ENCODE data around the gene DIDO1. TPM values are rescaled to one million over a fixed set of nuclear protein-coding genes. Genes with fewer than 3 reads are reported as not detected.

Gene DIDO1
- total RNA-seq (100 to 1,000 TPM; 127 to 129 TPM), polyA plus RNA-seq (10 to 100 TPM; 24.7 to 39.7 TPM)

- CTCF ChIA-PET (ENCODE audit: partially characterized antibody), result interaction anchor here (0.8 to 9.3 kb wide), 7 partner anchors 9 to 132 kb away, joined by 3 to 90 read pairs (median 4); partner anchors contain the start of gene GID8
- Histone ChIP-seq H3K4me3 (ENCODE audit: low read length in 2 of 2) (peak within 1 kb of the TSS; percentile 87 to 88), H3K27ac (ENCODE audit: low read depth, low read length) (peak within 1 kb of the TSS; percentile 91), H3K4me1 (ENCODE audit: insufficient read depth, low read length) (peaks cover 78% of the 10 kb centered on the region), H3K9me3 (ENCODE audit: control insufficient read depth in 1 of 2, low read length in 2 of 2) (no peaks in the 10 kb centered on the region), H3K27me3 (ENCODE audit: insufficient read depth, low read length) (no peaks in the 10 kb centered on the region), H3K36me3 (ENCODE audit: insufficient read depth, low read length) (no peaks in the 10 kb centered on the region)
- Mint-ChIP-seq H3K4me1 (peaks cover 37 to 89% (median 63%) of the 10 kb centered on the region in 4 donors), H3K27me3 (no peaks in the 10 kb centered on the region), H3K27ac (peak within 1 kb of the TSS; percentile 89 to 97 (median 94)), H3K9me3 (no peaks in the 10 kb centered on the region), H3K36me3 (peaks cover 0 to 18% of the 10 kb centered on the region in 2 donors), H3K4me3 (peak within 1 kb of the TSS; percentile 91 to 97 (median 96))
- POLR2A ChIA-PET (ENCODE audit: partially characterized antibody), result interaction anchor here (0.6 to 6.8 kb wide), 12 partner anchors 8 to 122 kb away, joined by 3 to 126 read pairs (median 4); partner anchors contain the start of genes GID8 and OGFR
- intact Hi-C loops (cut with micrococcal nuclease), result loop anchor here (1.0 to 5.0 kb wide), 4 partner anchors 11 to 64 kb away; partner anchors contain the start of gene TCFL5
- peak; percentile 88 to 91 (median 90) for DNase-seq
These were observed at the start of gene DIDO1 for GRCh38 chr20:62926229-62927127. Gene DIDO1 (minus strand): TSS chr20:62926505.

GRCh38 chr20:62975251-62975760 lies 49.0 kb upstream of the DIDO1 start:
- peak overlapping the region in 4 of 7 donors; percentile 24 to 38 (median 31) for H3K27ac Mint-ChIP-seq

GRCh38 chr20:62972845-62973745 lies 46.8 kb upstream of the DIDO1 start:
- POLR2A ChIA-PET (ENCODE audit: partially characterized antibody), result interaction anchor here (0.7 to 1.4 kb wide), 6 partner anchors 19 to 129 kb away, joined by 3 to 16 read pairs (median 3); partner anchors contain the start of genes BHLHE23 and GID8

More at GRCh38 chr20:62975251-62975760, 49.0 kb upstream of the DIDO1 start:
- no peak for DNase-seq
- peaks cover 17 to 54% (median 27%) of the 10 kb centered on the region in 4 donors for H3K4me1 Mint-ChIP-seq
- H3K27me3 Mint-ChIP-seq, result peaks cover 41 to 44% of the 10 kb centered on the region in 2 donors
- intact Hi-C loops (cut with micrococcal nuclease), result no loop called here
- Histone ChIP-seq H3K4me3 (ENCODE audit: low read length in 2 of 2) (no peak overlapping the region), H3K4me1 (ENCODE audit: insufficient read depth, low read length) (peaks cover 32% of the 10 kb centered on the region), H3K36me3 (ENCODE audit: insufficient read depth, low read length) (no peaks in the 10 kb centered on the region), H3K27me3 (ENCODE audit: insufficient read depth, low read length) (peaks cover 21% of the 10 kb centered on the region), H3K27ac (ENCODE audit: low read depth, low read length) (no peak overlapping the region), H3K9me3 (ENCODE audit: control insufficient read depth in 1 of 2, low read length in 2 of 2) (no peaks in the 10 kb centered on the region)
- ChIA-PET POLR2A (ENCODE audit: partially characterized antibody) (interaction anchor here (1.4 kb wide), 1 partner anchor 34 kb away, joined by 3 read pairs; no protein-coding TSS in a partner anchor), CTCF (ENCODE audit: partially characterized antibody) (no interaction called here)
- no peak overlapping the region for H3K4me3 Mint-ChIP-seq
- no peaks in the 10 kb centered on the region for H3K9me3 Mint-ChIP-seq
- H3K36me3 Mint-ChIP-seq, result no peaks in the 10 kb centered on the region

GRCh38 chr20:62971950-62972844 lies 45.9 kb upstream of the DIDO1 start:
- H3K4me1 Mint-ChIP-seq, result peaks cover 10 to 26% (median 14%) of the 10 kb centered on the region in 4 donors
- intact Hi-C loops (cut with micrococcal nuclease), result loop anchor here (1.0 to 2.0 kb wide), 3 partner anchors 17 to 72 kb away; no protein-coding TSS in a partner anchor
- Histone ChIP-seq H3K4me1 (ENCODE audit: insufficient read depth, low read length) (peaks cover 9% of the 10 kb centered on the region), H3K4me3 (ENCODE audit: low read length in 2 of 2) (no peak overlapping the region), H3K36me3 (ENCODE audit: insufficient read depth, low read length) (no peaks in the 10 kb centered on the region), H3K27me3 (ENCODE audit: insufficient read depth, low read length) (peaks cover 6% of the 10 kb centered on the region), H3K9me3 (ENCODE audit: control insufficient read depth in 1 of 2, low read length in 2 of 2) (no peaks in the 10 kb centered on the region), H3K27ac (ENCODE audit: low read depth, low read length) (no peak overlapping the region)
- H3K27ac Mint-ChIP-seq, result peak overlapping the region in 3 of 7 donors; percentile 17 to 86 (median 23)
- H3K4me3 Mint-ChIP-seq, result peak overlapping the region; percentile 64 to 92 (median 75)
- no peaks in the 10 kb centered on the region for H3K9me3 Mint-ChIP-seq
- peaks cover 27% of the 10 kb centered on the region in 2 donors for H3K27me3 Mint-ChIP-seq
- peak; percentile 78 to 83 (median 80) for DNase-seq
- ChIA-PET POLR2A (ENCODE audit: partially characterized antibody) (interaction anchor here (0.7 to 1.4 kb wide), 6 partner anchors 18 to 130 kb away, joined by 3 to 16 read pairs (median 3); partner anchors contain the start of genes BHLHE23 and GID8), CTCF (ENCODE audit: partially characterized antibody) (interaction anchor here (0.6 to 1.7 kb wide), 19 partner anchors 9 to 209 kb away, joined by 3 to 13 read pairs (median 5); no protein-coding TSS in a partner anchor)
- no peaks in the 10 kb centered on the region for H3K36me3 Mint-ChIP-seq

More at GRCh38 chr20:62972845-62973745, 46.8 kb upstream of the DIDO1 start:
- CTCF ChIA-PET (ENCODE audit: partially characterized antibody), result interaction anchor here (0.6 to 1.7 kb wide), 19 partner anchors 8 to 208 kb away, joined by 3 to 13 read pairs (median 5); no protein-coding TSS in a partner anchor
- Histone ChIP-seq H3K27me3 (ENCODE audit: insufficient read depth, low read length) (peaks cover 6% of the 10 kb centered on the region), H3K9me3 (ENCODE audit: control insufficient read depth in 1 of 2, low read length in 2 of 2) (no peaks in the 10 kb centered on the region), H3K36me3 (ENCODE audit: insufficient read depth, low read length) (no peaks in the 10 kb centered on the region), H3K4me1 (ENCODE audit: insufficient read depth, low read length) (peaks cover 18% of the 10 kb centered on the region), H3K27ac (ENCODE audit: low read depth, low read length) (no peak overlapping the region), H3K4me3 (ENCODE audit: low read length in 2 of 2) (no peak overlapping the region)
- Mint-ChIP-seq H3K4me3 (peak overlapping the region in 5 of 8 donors; percentile 36 to 82 (median 48)), H3K27me3 (peaks cover 30 to 35% of the 10 kb centered on the region in 2 donors), H3K9me3 (no peaks in the 10 kb centered on the region), H3K4me1 (peaks cover 16 to 35% (median 21%) of the 10 kb centered on the region in 4 donors), H3K27ac (peak overlapping the region in 2 of 7 donors; percentile 12 to 23), H3K36me3 (no peaks in the 10 kb centered on the region)
- DNase-seq, result peak in 1 of 5 donors; percentile 34
- intact Hi-C loops (cut with micrococcal nuclease), result loop anchor here (1.0 to 2.0 kb wide), 3 partner anchors 18 to 73 kb away; no protein-coding TSS in a partner anchor

DNA sequence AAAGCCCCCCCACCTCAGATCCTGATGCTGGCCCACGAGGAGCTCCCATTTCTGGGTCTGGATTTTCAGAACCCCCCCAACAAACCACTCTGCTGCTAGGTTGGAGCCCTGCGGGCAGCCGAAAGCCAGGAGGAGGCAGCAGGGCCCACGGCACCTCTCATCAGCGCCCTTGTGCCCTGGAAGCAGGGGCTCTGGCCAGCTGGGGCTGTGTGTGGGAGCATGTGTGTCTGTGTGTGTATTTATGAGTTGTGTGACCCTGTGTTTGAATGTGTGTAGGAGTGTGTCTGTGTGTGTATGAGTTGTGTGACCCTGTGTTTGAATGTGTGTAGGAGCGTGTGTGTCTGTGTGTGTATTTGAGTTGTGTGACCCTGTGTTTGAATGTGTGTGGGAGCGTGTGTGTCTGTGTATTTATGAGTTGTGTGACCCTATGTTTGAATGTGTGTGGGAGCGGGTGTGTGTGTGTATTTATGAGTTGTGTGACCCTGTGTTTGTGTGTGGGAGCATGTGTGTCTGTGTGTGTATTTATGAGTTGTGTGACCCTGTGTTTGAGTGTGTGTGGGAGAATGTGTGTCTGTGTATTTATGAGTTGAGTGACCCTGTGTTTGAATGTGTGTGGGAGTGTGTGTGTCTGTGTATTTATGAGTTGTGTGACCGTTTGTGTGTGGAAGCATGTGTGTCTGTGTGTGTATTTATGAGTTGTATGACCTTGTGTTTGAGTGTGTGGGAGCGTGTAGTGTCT lies 45.1 kb upstream of the DIDO1 start:
- H3K27ac Mint-ChIP-seq, result peak overlapping the region in 2 of 7 donors; percentile 3 to 23
- no peak for DNase-seq
- ChIA-PET CTCF (ENCODE audit: partially characterized antibody) (interaction anchor here (1.2 to 2.1 kb wide), 6 partner anchors 9 to 53 kb away, joined by 3 to 11 read pairs (median 6); no protein-coding TSS in a partner anchor), POLR2A (ENCODE audit: partially characterized antibody) (no interaction called here)
- Histone ChIP-seq H3K4me3 (ENCODE audit: low read length in 2 of 2) (no peak overlapping the region), H3K4me1 (ENCODE audit: insufficient read depth, low read length) (peaks cover 6% of the 10 kb centered on the region), H3K36me3 (ENCODE audit: insufficient read depth, low read length) (no peaks in the 10 kb centered on the region), H3K9me3 (ENCODE audit: control insufficient read depth in 1 of 2, low read length in 2 of 2) (no peaks in the 10 kb centered on the region), H3K27me3 (ENCODE audit: insufficient read depth, low read length) (peaks cover 6% of the 10 kb centered on the region), H3K27ac (ENCODE audit: low read depth, low read length) (no peak overlapping the region)
- H3K4me1 Mint-ChIP-seq, result peaks cover 10 to 25% (median 12%) of the 10 kb centered on the region in 4 donors
- no peaks in the 10 kb centered on the region for H3K9me3 Mint-ChIP-seq
- H3K4me3 Mint-ChIP-seq, result peak overlapping the region in 5 of 8 donors; percentile 14 to 67 (median 46)
- no peaks in the 10 kb centered on the region for H3K36me3 Mint-ChIP-seq
- H3K27me3 Mint-ChIP-seq, result peaks cover 24 to 26% of the 10 kb centered on the region in 2 donors
- intact Hi-C loops (cut with micrococcal nuclease), result no loop called here
